ENCODE results near the gene MYH14.
A peak's percentile ranks its signal among the peaks of the same experiment; 100 is the strongest.
"Not testable (repeated sequence)": the region's sequence is repeated elsewhere in the genome, so short reads cannot be mapped to it uniquely, and the experiment has no call there.

MYH14 gene

DNA sequence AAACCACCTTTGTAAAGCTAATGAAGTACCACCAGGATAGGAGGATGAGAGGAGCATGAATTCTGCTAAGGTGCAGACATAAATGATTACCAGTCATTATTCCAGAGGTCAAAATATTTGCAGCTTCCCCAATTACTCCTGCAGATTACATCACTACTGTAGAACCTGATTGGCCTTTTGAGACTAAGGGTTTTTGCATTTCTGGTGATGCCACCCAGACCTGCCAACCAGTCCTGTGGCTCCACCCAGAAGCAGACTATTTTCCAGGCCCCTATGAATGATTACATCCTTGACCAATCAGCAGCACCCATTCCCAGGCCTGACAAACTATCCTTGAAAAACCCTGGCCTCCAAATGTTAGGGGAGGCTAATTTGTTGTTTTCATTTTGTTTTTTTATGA lies 136.9 kb downstream of the MYH14 start:
- peaks cover 26% of the 10 kb centered on the region for H3K36me3 ChIP-seq (ENCODE audit: low read length)
- peaks cover 10% of the 10 kb centered on the region; the same call in 1 of the 2 replicates for H4K20me1 ChIP-seq (ENCODE audit: low read depth, low read length)
- H3K9me3 ChIP-seq (ENCODE audit: insufficient read depth, low read length), result no peaks in the 10 kb centered on the region
- TF ChIP-seq EZH2phosphoT487 (conservative IDR thresholded peaks at IDR 0.05; ENCODE audit: low read length), result no peak
- TF ChIP-seq CTCF (IDR thresholded peaks at IDR 0.05; ENCODE audit: insufficient read depth, low read length, poor library complexity, severe bottlenecking), result no peak
- H3K27me3 ChIP-seq (ENCODE audit: low read length), result no peaks in the 10 kb centered on the region
- H3K9ac ChIP-seq (ENCODE audit: low read length), result peak overlapping the region; percentile 53
- peak overlapping the region; percentile 97 for H3K27ac ChIP-seq (ENCODE audit: low read depth, low read length)
- no peaks in the 10 kb centered on the region for H3K9me2 ChIP-seq (replicated peaks; ENCODE audit: insufficient read depth, low read length)
- no peak overlapping the region for H2AFZ ChIP-seq (ENCODE audit: low read depth, low read length, severe bottlenecking)
- peak overlapping the region; percentile 76 for H3K4me2 ChIP-seq (ENCODE audit: low read depth, low read length, poor library complexity, severe bottlenecking)
- peaks cover 64% of the 10 kb centered on the region for H3K79me2 ChIP-seq (ENCODE audit: insufficient read depth, low read length)
- H3K4me3 ChIP-seq (ENCODE audit: insufficient read depth, low read length, poor library complexity, severe bottlenecking), result peak overlapping the region; percentile 43
- H3F3A ChIP-seq (ENCODE audit: insufficient read depth), result peaks cover 69% of the 10 kb centered on the region

- H3K36me3 ChIP-seq (ENCODE audit: low read length), result peaks cover 22% of the 10 kb centered on the region
- H3K4me3 ChIP-seq (ENCODE audit: insufficient read depth, low read length, poor library complexity, severe bottlenecking), result peak overlapping the region; percentile 43
- H3K9me3 ChIP-seq (ENCODE audit: insufficient read depth, low read length), result no peaks in the 10 kb centered on the region
- no peaks in the 10 kb centered on the region for H3K9me2 ChIP-seq (replicated peaks; ENCODE audit: insufficient read depth, low read length)
- no peaks in the 10 kb centered on the region for H3K27me3 ChIP-seq (ENCODE audit: low read length)
- H3K27ac ChIP-seq (ENCODE audit: low read depth, low read length), result peak overlapping the region; percentile 97
- H3K4me2 ChIP-seq (ENCODE audit: low read depth, low read length, poor library complexity, severe bottlenecking), result peak overlapping the region; percentile 76
- no peak overlapping the region for H2AFZ ChIP-seq (ENCODE audit: low read depth, low read length, severe bottlenecking)
- H3F3A ChIP-seq (ENCODE audit: insufficient read depth), result peaks cover 71% of the 10 kb centered on the region
- no peak for TF ChIP-seq CTCF (IDR thresholded peaks at IDR 0.05; ENCODE audit: insufficient read depth, low read length, poor library complexity, severe bottlenecking)
- TF ChIP-seq EZH2phosphoT487 (conservative IDR thresholded peaks at IDR 0.05; ENCODE audit: low read length), result no peak
- H3K9ac ChIP-seq (ENCODE audit: low read length), result peak overlapping the region; percentile 53
- peaks cover 64% of the 10 kb centered on the region for H3K79me2 ChIP-seq (ENCODE audit: insufficient read depth, low read length)
- peaks cover 10% of the 10 kb centered on the region; the same call in 1 of the 2 replicates for H4K20me1 ChIP-seq (ENCODE audit: low read depth, low read length)
Observed at GRCh38 chr19:50341091-50341564, 137.7 kb downstream of the MYH14 start.

GRCh38 chr19:50344661-50345318 lies 141.4 kb downstream of the MYH14 start:
- Histone ChIP-seq H3K9me2 (replicated peaks; ENCODE audit: insufficient read depth, low read length) (no peaks in the 10 kb centered on the region), H3K4me3 (ENCODE audit: insufficient read depth, low read length, poor library complexity, severe bottlenecking) (peak overlapping the region; percentile 89), H4K20me1 (ENCODE audit: low read depth, low read length) (0 out of 2 replicates have a peak, but pooled peaks cover 2% of the 10 kb centered on the region), H3K9ac (ENCODE audit: low read length) (peak overlapping the region; percentile 92), H3K79me2 (ENCODE audit: insufficient read depth, low read length) (peaks cover 41% of the 10 kb centered on the region), H2AFZ (ENCODE audit: low read depth, low read length, severe bottlenecking) (no peak overlapping the region), H3K27ac (ENCODE audit: low read depth, low read length) (peak overlapping the region; percentile 97), H3K27me3 (ENCODE audit: low read length) (no peaks in the 10 kb centered on the region), H3K4me2 (ENCODE audit: low read depth, low read length, poor library complexity, severe bottlenecking) (peak overlapping the region; percentile 76), H3K36me3 (ENCODE audit: low read length) (peaks cover 8% of the 10 kb centered on the region), H3F3A (ENCODE audit: insufficient read depth) (peaks cover 80% of the 10 kb centered on the region), H3K9me3 (ENCODE audit: insufficient read depth, low read length) (no peaks in the 10 kb centered on the region)
- TF ChIP-seq CTCF (IDR thresholded peaks at IDR 0.05; ENCODE audit: insufficient read depth, low read length, poor library complexity, severe bottlenecking) (no peak), EZH2phosphoT487 (conservative IDR thresholded peaks at IDR 0.05; ENCODE audit: low read length) (no peak)

DNA sequence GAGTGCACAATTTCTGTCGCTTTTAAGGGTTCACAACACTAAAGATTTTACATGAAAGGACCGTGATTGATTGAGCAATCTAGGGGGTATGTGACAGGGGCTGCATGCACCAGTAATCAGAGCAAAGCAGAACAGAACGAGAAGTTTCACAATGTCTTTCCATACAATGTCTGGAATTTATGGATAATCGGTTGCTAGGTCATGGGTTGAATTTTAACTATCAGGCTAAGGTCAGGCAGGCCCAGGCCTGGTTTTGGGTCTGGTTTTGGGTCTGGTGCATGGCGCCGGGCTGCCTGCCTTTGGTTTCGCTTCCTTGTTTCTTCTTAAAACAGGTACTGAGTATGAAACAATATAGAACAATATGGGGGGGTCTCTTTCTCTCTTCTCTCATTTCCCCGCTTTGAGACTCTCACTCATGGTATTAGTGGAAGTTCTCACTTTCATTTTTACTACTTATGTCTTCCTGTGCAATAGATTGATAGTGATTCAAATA lies 143.7 kb downstream of the MYH14 start:
- Histone ChIP-seq H3K4me2 (ENCODE audit: low read depth, low read length, poor library complexity, severe bottlenecking) (peak overlapping the region; percentile 76), H3K79me2 (ENCODE audit: insufficient read depth, low read length) (peaks cover 22% of the 10 kb centered on the region), H3K4me3 (ENCODE audit: insufficient read depth, low read length, poor library complexity, severe bottlenecking) (peak overlapping the region; percentile 9), H3F3A (ENCODE audit: insufficient read depth) (peaks cover 56% of the 10 kb centered on the region), H2AFZ (ENCODE audit: low read depth, low read length, severe bottlenecking) (peak overlapping the region; percentile 3), H3K9ac (ENCODE audit: low read length) (peak overlapping the region; percentile 92), H3K27ac (ENCODE audit: low read depth, low read length) (peak overlapping the region; percentile 97)
- not testable (repeated sequence) for H3K27me3 ChIP-seq (ENCODE audit: low read length); H3K9me2 ChIP-seq (replicated peaks; ENCODE audit: insufficient read depth, low read length); H3K36me3 ChIP-seq (ENCODE audit: low read length); H4K20me1 ChIP-seq (ENCODE audit: low read depth, low read length); H3K9me3 ChIP-seq (ENCODE audit: insufficient read depth, low read length)
